SK-N-SH treated with all-trans-retinoic acid at 6 μM for 48 hours (cell line): ENCODE data around the gene DGKI.

Source experiments
- ATAC-seq: fragments of 200-7000 bp; cut with Tn5 transposase; 3 replicates; pipeline ENCODE4 v1.9.1; 2020; ENCODE audit warnings: mild to moderate bottlenecking, moderate library complexity
- ARNTL ChIP-seq: fragments of 450-650 bp; formaldehyde crosslinking; IDR thresholded peaks from 2 replicates; pipeline ENCODE4 v1.5.0; 2020; ENCODE audit warnings: low read depth, mild to moderate bottlenecking, moderate library complexity, borderline replicate concordance
- BACH2 ChIP-seq: fragments of 250-450 bp; sonication (Bioruptor Pico); IDR thresholded peaks from 2 replicates; pipeline ENCODE4 v1.9.0; 2021; ENCODE audit warnings: mild to moderate bottlenecking, borderline replicate concordance
- CSDC2 ChIP-seq: fragments of 250-450 bp; sonication (Bioruptor Pico); IDR thresholded peaks from 2 replicates; pipeline ENCODE4 v1.5.0; 2020; ENCODE audit warnings: mild to moderate bottlenecking, moderate library complexity
- ESRRG ChIP-seq: fragments of 250-450 bp; sonication (Bioruptor Pico); IDR thresholded peaks from 2 replicates; pipeline ENCODE4 v1.6.1; 2021; ENCODE audit warnings: mild to moderate bottlenecking
- GLIS3 ChIP-seq: fragments of 250-450 bp; sonication (Bioruptor Pico); IDR thresholded peaks from 2 replicates; pipeline ENCODE4 v1.5.0; 2020; ENCODE audit warnings: mild to moderate bottlenecking, moderate library complexity
- ISL1 ChIP-seq: fragments of 250-450 bp; sonication (Bioruptor Pico); IDR thresholded peaks from 2 replicates; pipeline ENCODE4 v2.1.2; 2022; ENCODE audit warnings: mild to moderate bottlenecking, moderate library complexity
- OSR1 ChIP-seq: fragments of 250-450 bp; sonication (Bioruptor Pico); IDR thresholded peaks from 2 replicates; pipeline ENCODE4 v1.8.0; 2022; ENCODE audit warnings: moderate library complexity, mild to moderate bottlenecking, inconsistent platforms
- PPARA ChIP-seq: fragments of 250-450 bp; sonication (Bioruptor Pico); IDR thresholded peaks from 2 replicates; pipeline ENCODE4 v1.5.0; 2020; ENCODE audit warnings: mild to moderate bottlenecking, borderline replicate concordance
- RARB ChIP-seq: fragments of 250-450 bp; sonication (Bioruptor Pico); IDR thresholded peaks from 2 replicates; pipeline ENCODE4 v1.8.0; 2021; ENCODE audit warnings: mild to moderate bottlenecking, moderate library complexity
- SNAI2 ChIP-seq: fragments of 250-450 bp; sonication (Bioruptor Pico); IDR thresholded peaks from 2 replicates; pipeline ENCODE4 v1.5.0; 2020; ENCODE audit warnings: mild to moderate bottlenecking, moderate library complexity
- TCF4 ChIP-seq: fragments of 250-450 bp; sonication (Bioruptor Pico); IDR thresholded peaks from 2 replicates; pipeline ENCODE4 v1.8.0; 2021; ENCODE audit warnings: mild to moderate bottlenecking, moderate library complexity, borderline replicate concordance
- TOX ChIP-seq: fragments of 250-450 bp; sonication (Bioruptor Pico); IDR thresholded peaks from 2 replicates; pipeline ENCODE4 v1.8.0; 2021; ENCODE audit warnings: mild to moderate bottlenecking, moderate library complexity, borderline replicate concordance
- ZC3H10 ChIP-seq: fragments of 250-450 bp; sonication (Bioruptor Pico); IDR thresholded peaks from 2 replicates; pipeline ENCODE4 v1.5.1; 2021; ENCODE audit warnings: mild to moderate bottlenecking, moderate library complexity
- ZFP30 ChIP-seq: fragments of 450-650 bp; formaldehyde crosslinking; IDR thresholded peaks from 2 replicates; pipeline ENCODE4 v1.5.0; 2022; ENCODE audit warnings: mild to moderate bottlenecking, moderate library complexity
- ZNF565 ChIP-seq: fragments of 450-650 bp; formaldehyde crosslinking; conservative IDR thresholded peaks from 2 replicates; pipeline ENCODE4 v1.5.0; 2020; ENCODE audit warnings: low read depth, mild to moderate bottlenecking, moderate library complexity
- ZNF70 ChIP-seq: fragments of 450-650 bp; formaldehyde crosslinking; IDR thresholded peaks from 2 replicates; pipeline ENCODE4 v1.5.0; 2020; ENCODE audit warnings: mild to moderate bottlenecking, moderate library complexity
- ZNF8 ChIP-seq: fragments of 450-650 bp; formaldehyde crosslinking; IDR thresholded peaks from 2 replicates; pipeline ENCODE4 v1.5.0; 2020; ENCODE audit warnings: mild to moderate bottlenecking, moderate library complexity
- TF ChIP-seq, protein P1 (sequence below): fragments of 250-450 bp; sonication (Bioruptor Pico); IDR thresholded peaks from 2 replicates; pipeline ENCODE4 v1.8.0; 2021; ENCODE audit warnings: low read depth, mild to moderate bottlenecking, moderate library complexity, borderline replicate concordance
- TF ChIP-seq, protein P2 (sequence below): fragments of 250-450 bp; sonication (Bioruptor Pico); IDR thresholded peaks from 2 replicates; pipeline ENCODE4 v1.5.1; 2020; ENCODE audit warnings: low read depth, mild to moderate bottlenecking, moderate library complexity
- TF ChIP-seq, protein P3 (sequence below): fragments of 250-450 bp; sonication (Bioruptor Pico); IDR thresholded peaks from 2 replicates; pipeline ENCODE4 v1.8.0; 2020; ENCODE audit warnings: mild to moderate bottlenecking, moderate library complexity, borderline replicate concordance
- TF ChIP-seq, protein P4 (sequence below): fragments of 250-450 bp; sonication (Bioruptor Pico); IDR thresholded peaks from 2 replicates; pipeline ENCODE4 v1.5.0; 2020; ENCODE audit warnings: mild to moderate bottlenecking, moderate library complexity

Gene DGKI

DNA sequence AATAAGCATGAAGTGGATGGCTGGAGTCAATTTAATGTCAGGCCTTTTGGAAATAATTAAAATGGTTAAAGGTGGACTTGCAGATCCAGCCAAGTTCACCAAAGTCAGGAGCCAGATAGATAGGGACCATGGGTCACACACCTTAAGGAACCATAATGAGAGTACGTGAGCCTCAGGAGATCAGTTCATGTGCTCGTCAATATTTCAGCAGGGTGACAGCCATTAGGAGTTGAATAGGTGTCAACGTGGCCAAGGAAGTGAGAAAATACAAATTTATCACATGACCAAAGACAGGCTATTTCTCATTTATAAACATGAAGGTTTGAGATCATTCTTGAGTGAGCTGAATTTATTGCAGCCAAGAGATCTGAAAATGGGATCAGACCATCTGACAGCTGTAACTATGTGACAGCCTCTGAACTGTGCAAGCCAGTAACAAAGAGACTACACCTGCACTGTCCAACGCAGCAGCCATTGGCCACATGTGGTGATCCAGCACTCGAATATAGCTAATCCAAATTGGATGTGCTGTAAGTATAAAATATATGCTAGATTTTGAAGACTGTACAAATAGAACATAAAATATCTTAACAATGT lies 253.6 kb downstream of the DGKI start:
- TF ChIP-seq TCF4 (CRISPR knock-in tag) (no peak), ZNF70 (CRISPR knock-in tag) (no peak), ARNTL (CRISPR knock-in tag) (no peak), ZC3H10 (CRISPR knock-in tag) (no peak), ZNF565 (CRISPR knock-in tag) (no peak), SNAI2 (CRISPR knock-in tag) (no peak), BACH2 (CRISPR knock-in tag) (no peak), ISL1 (CRISPR knock-in tag) (no peak), OSR1 (no peak), PPARA (CRISPR knock-in tag) (no peak), TOX (CRISPR knock-in tag) (no peak), ZFP30 (CRISPR knock-in tag) (no peak), CSDC2 (CRISPR knock-in tag) (no peak), ZNF8 (CRISPR knock-in tag) (no peak), RARB (CRISPR knock-in tag) (no peak), GLIS3 (no peak)
- TF ChIP-seq, protein P1, sequence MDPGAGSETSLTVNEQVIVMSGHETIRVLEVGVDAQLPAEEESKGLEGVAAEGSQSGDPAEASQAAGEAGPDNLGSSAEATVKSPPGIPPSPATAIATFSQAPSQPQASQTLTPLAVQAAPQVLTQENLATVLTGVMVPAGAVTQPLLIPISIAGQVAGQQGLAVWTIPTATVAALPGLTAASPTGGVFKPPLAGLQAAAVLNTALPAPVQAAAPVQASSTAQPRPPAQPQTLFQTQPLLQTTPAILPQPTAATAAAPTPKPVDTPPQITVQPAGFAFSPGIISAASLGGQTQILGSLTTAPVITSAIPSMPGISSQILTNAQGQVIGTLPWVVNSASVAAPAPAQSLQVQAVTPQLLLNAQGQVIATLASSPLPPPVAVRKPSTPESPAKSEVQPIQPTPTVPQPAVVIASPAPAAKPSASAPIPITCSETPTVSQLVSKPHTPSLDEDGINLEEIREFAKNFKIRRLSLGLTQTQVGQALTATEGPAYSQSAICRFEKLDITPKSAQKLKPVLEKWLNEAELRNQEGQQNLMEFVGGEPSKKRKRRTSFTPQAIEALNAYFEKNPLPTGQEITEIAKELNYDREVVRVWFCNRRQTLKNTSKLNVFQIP (CRISPR knock-in tag) = no peak
- TF ChIP-seq, protein P2, sequence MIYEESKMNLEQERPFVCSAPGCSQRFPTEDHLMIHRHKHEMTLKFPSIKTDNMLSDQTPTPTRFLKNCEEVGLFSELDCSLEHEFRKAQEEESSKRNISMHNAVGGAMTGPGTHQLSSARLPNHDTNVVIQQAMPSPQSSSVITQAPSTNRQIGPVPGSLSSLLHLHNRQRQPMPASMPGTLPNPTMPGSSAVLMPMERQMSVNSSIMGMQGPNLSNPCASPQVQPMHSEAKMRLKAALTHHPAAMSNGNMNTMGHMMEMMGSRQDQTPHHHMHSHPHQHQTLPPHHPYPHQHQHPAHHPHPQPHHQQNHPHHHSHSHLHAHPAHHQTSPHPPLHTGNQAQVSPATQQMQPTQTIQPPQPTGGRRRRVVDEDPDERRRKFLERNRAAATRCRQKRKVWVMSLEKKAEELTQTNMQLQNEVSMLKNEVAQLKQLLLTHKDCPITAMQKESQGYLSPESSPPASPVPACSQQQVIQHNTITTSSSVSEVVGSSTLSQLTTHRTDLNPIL = no peak
- TF ChIP-seq, protein P3, sequence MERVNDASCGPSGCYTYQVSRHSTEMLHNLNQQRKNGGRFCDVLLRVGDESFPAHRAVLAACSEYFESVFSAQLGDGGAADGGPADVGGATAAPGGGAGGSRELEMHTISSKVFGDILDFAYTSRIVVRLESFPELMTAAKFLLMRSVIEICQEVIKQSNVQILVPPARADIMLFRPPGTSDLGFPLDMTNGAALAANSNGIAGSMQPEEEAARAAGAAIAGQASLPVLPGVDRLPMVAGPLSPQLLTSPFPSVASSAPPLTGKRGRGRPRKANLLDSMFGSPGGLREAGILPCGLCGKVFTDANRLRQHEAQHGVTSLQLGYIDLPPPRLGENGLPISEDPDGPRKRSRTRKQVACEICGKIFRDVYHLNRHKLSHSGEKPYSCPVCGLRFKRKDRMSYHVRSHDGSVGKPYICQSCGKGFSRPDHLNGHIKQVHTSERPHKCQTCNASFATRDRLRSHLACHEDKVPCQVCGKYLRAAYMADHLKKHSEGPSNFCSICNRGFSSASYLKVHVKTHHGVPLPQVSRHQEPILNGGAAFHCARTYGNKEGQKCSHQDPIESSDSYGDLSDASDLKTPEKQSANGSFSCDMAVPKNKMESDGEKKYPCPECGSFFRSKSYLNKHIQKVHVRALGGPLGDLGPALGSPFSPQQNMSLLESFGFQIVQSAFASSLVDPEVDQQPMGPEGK = no peak
- TF ChIP-seq, protein P4, sequence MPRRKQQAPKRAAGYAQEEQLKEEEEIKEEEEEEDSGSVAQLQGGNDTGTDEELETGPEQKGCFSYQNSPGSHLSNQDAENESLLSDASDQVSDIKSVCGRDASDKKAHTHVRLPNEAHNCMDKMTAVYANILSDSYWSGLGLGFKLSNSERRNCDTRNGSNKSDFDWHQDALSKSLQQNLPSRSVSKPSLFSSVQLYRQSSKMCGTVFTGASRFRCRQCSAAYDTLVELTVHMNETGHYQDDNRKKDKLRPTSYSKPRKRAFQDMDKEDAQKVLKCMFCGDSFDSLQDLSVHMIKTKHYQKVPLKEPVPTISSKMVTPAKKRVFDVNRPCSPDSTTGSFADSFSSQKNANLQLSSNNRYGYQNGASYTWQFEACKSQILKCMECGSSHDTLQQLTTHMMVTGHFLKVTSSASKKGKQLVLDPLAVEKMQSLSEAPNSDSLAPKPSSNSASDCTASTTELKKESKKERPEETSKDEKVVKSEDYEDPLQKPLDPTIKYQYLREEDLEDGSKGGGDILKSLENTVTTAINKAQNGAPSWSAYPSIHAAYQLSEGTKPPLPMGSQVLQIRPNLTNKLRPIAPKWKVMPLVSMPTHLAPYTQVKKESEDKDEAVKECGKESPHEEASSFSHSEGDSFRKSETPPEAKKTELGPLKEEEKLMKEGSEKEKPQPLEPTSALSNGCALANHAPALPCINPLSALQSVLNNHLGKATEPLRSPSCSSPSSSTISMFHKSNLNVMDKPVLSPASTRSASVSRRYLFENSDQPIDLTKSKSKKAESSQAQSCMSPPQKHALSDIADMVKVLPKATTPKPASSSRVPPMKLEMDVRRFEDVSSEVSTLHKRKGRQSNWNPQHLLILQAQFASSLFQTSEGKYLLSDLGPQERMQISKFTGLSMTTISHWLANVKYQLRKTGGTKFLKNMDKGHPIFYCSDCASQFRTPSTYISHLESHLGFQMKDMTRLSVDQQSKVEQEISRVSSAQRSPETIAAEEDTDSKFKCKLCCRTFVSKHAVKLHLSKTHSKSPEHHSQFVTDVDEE (CRISPR knock-in tag) = no peak
- no peak for ATAC-seq

DNA sequence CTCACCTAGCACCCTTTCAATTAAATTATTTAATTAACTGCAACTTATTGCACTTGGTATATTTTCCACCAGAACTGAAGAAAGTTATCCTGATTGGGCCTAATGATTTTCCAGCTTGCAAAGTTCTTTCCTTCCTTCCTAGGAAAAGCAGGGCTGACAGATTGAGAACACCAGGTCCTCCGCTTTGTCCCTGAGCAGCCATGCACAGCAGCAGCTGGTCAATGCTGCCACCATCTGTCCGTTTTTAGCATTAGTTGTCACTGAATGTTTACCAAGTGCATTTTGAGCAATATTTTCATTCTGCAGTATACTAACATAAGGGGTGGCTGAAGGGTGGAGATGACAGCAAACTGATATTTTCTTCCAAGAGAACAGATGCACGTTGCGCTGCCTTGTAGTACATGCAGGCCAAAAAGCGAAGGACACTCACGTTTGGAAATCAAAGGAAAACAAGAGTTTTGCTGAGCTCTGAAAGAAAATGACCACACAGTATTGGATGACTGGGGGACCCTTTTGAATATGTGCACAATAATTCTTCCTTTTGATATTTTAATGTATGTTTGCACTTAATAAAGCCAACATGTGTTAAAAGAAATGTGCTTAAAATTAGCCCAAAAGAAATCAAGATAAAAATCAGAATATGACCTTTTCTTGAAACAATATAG lies 254.4 kb downstream of the DGKI start:
- TF ChIP-seq CSDC2 (CRISPR knock-in tag) (no peak), BACH2 (CRISPR knock-in tag) (no peak), TCF4 (CRISPR knock-in tag) (no peak), PPARA (CRISPR knock-in tag) (no peak), GLIS3 (no peak), OSR1 (no peak), ZNF565 (CRISPR knock-in tag) (no peak), ZC3H10 (CRISPR knock-in tag) (no peak), ISL1 (CRISPR knock-in tag) (no peak), ESRRG (no peak), ZNF70 (CRISPR knock-in tag) (no peak), RARB (CRISPR knock-in tag) (no peak)
- TF ChIP-seq, protein P4 (CRISPR knock-in tag) = no peak
- peak; percentile 97 for ATAC-seq
